Activated T-helper 1 cell treated with anti-CD3 and anti-CD28 coated beads, Interleukin-12 subunit alpha, Interleukin-12 subunit beta, Interleukin-2, Interleukin-4 antibody, amounts not matched to agents 30 ng/mL and 10 ng/mL and 1 ng/mL, durations not matched to agents 14 hours and 24 hours and 36 hours (primary cell): ENCODE measurements around the gene ADAMTS19. TPM values are rescaled to one million over a fixed set of nuclear protein-coding genes. Genes with fewer than 3 reads are reported as not detected.
"Not testable (repeated sequence)": the region's sequence is repeated elsewhere in the genome, so short reads cannot be mapped to it uniquely, and the experiment has no call there.

Experiments used
- DNase-seq: peaks from one replicate; pipeline ENCODE4 v3.0.0; 2021; ENCODE audit warnings: low spot score
- H3K27ac Mint-ChIP-seq: one replicate; pipeline ENCODE4 v1.8.0; 2021; ENCODE audit warnings: mild to moderate bottlenecking, mixed read lengths
- H3K27me3 Mint-ChIP-seq: one replicate; pipeline ENCODE4 v1.8.0; 2022; ENCODE audit warnings: mild to moderate bottlenecking, moderate library complexity, mixed read lengths; ENCODE audit not compliant: insufficient read depth
- H3K36me3 Mint-ChIP-seq: one replicate; pipeline ENCODE4 v1.8.0; 2021; ENCODE audit warnings: low read depth, mixed read lengths
- H3K4me1 Mint-ChIP-seq: one replicate; pipeline ENCODE4 v1.8.0; 2021; ENCODE audit warnings: low read depth, mixed read lengths
- H3K4me3 Mint-ChIP-seq: one replicate; pipeline ENCODE4 v1.8.0; 2021; ENCODE audit warnings: mild to moderate bottlenecking, moderate library complexity, mixed read lengths
- H3K9me3 Mint-ChIP-seq: one replicate; pipeline ENCODE4 v1.8.0; 2021; ENCODE audit warnings: mixed read lengths
- intact Hi-C: fragments of 100-400 bp; cut with micrococcal nuclease; formaldehyde crosslinking; loops from one replicate; pipeline ENCODE4 v1.15.1; 2024
- total RNA-seq: library from RNA; stranded (reverse); gene quantifications from 2 replicates; pipeline ENCODE4 v1.2.3, GENCODE V29; 2022

The ADAMTS19 gene
- total RNA-seq, 1 donor from 2014 or later, result not detected

- H3K4me3 Mint-ChIP-seq, result no peak overlapping the region
- intact Hi-C loops, result no loop called here
- H3K4me1 Mint-ChIP-seq, result no peaks in the 10 kb centered on the region
- no peaks in the 10 kb centered on the region for H3K36me3 Mint-ChIP-seq
- H3K9me3 Mint-ChIP-seq, result no peaks in the 10 kb centered on the region
- H3K27ac Mint-ChIP-seq, result no peak overlapping the region
- no peak for DNase-seq
- no peaks in the 10 kb centered on the region for H3K27me3 Mint-ChIP-seq
Measured at GRCh38 chr5:129554134-129554904, 94.2 kb downstream of the ADAMTS19 start.

- peaks cover 2% of the 10 kb centered on the region for H3K27me3 Mint-ChIP-seq
- intact Hi-C loops, result no loop called here
- no peak for DNase-seq
- H3K4me3 Mint-ChIP-seq, result no peak overlapping the region
- no peak overlapping the region for H3K27ac Mint-ChIP-seq
- H3K4me1 Mint-ChIP-seq, result no peaks in the 10 kb centered on the region
- H3K36me3 Mint-ChIP-seq, result no peaks in the 10 kb centered on the region
- no peaks in the 10 kb centered on the region for H3K9me3 Mint-ChIP-seq
Measured at GRCh38 chr5:129563585-129563984, 103.5 kb downstream of the ADAMTS19 start.

GRCh38 chr5:129569295-129569694 lies 109.2 kb downstream of the ADAMTS19 start:
- Mint-ChIP-seq H3K4me3 (no peak overlapping the region), H3K9me3 (no peaks in the 10 kb centered on the region), H3K27ac (no peak overlapping the region), H3K36me3 (no peaks in the 10 kb centered on the region), H3K4me1 (no peaks in the 10 kb centered on the region), H3K27me3 (peaks cover 2% of the 10 kb centered on the region)
- intact Hi-C loops, result no loop called here
- no peak for DNase-seq

- Mint-ChIP-seq H3K4me3 (no peak overlapping the region), H3K4me1 (no peaks in the 10 kb centered on the region), H3K27ac (no peak overlapping the region), H3K9me3 (no peaks in the 10 kb centered on the region), H3K36me3 (no peaks in the 10 kb centered on the region), H3K27me3 (peaks cover 2% of the 10 kb centered on the region)
- DNase-seq, result no peak
- intact Hi-C loops, result no loop called here
Measured at GRCh38 chr5:129572060-129572459, 112.0 kb downstream of the ADAMTS19 start.

GRCh38 chr5:129584496-129584895 lies 124.4 kb downstream of the ADAMTS19 start:
- H3K27ac Mint-ChIP-seq, H3K4me1 Mint-ChIP-seq, H3K36me3 Mint-ChIP-seq, DNase-seq, H3K27me3 Mint-ChIP-seq, intact Hi-C loops, H3K4me3 Mint-ChIP-seq: not testable (repeated sequence)
- peaks cover 11% of the 10 kb centered on the region for H3K9me3 Mint-ChIP-seq

GRCh38 chr5:129591508-129592160 lies 131.5 kb downstream of the ADAMTS19 start:
- Mint-ChIP-seq H3K4me3 (no peak overlapping the region), H3K27ac (no peak overlapping the region), H3K9me3 (no peaks in the 10 kb centered on the region), H3K36me3 (no peaks in the 10 kb centered on the region), H3K27me3 (no peaks in the 10 kb centered on the region), H3K4me1 (no peaks in the 10 kb centered on the region)
- no peak for DNase-seq
- intact Hi-C loops, result no loop called here

- DNase-seq, result no peak
- Mint-ChIP-seq H3K36me3 (no peaks in the 10 kb centered on the region), H3K4me3 (no peak overlapping the region), H3K27me3 (no peaks in the 10 kb centered on the region), H3K4me1 (no peaks in the 10 kb centered on the region), H3K9me3 (no peaks in the 10 kb centered on the region), H3K27ac (no peak overlapping the region)
- intact Hi-C loops, result no loop called here
Measured at GRCh38 chr5:129593525-129593924, 133.4 kb downstream of the ADAMTS19 start.

GRCh38 chr5:129601576-129601975 lies 141.5 kb downstream of the ADAMTS19 start:
- H3K9me3 Mint-ChIP-seq, result no peaks in the 10 kb centered on the region
- no peaks in the 10 kb centered on the region for H3K4me1 Mint-ChIP-seq
- no peak for DNase-seq
- H3K4me3 Mint-ChIP-seq, result no peak overlapping the region
- H3K36me3 Mint-ChIP-seq, result no peaks in the 10 kb centered on the region
- intact Hi-C loops, result no loop called here
- no peak overlapping the region for H3K27ac Mint-ChIP-seq
- no peaks in the 10 kb centered on the region for H3K27me3 Mint-ChIP-seq

- intact Hi-C loops, result no loop called here
- Mint-ChIP-seq H3K27me3 (no peaks in the 10 kb centered on the region), H3K27ac (no peak overlapping the region), H3K9me3 (peaks cover 3% of the 10 kb centered on the region), H3K4me3 (no peak overlapping the region), H3K36me3 (no peaks in the 10 kb centered on the region), H3K4me1 (no peaks in the 10 kb centered on the region)
- DNase-seq, result no peak
Measured at GRCh38 chr5:129608350-129608749, 148.3 kb downstream of the ADAMTS19 start.

GRCh38 chr5:129609710-129610109 lies 149.6 kb downstream of the ADAMTS19 start:
- no peak for DNase-seq
- no peaks in the 10 kb centered on the region for H3K27me3 Mint-ChIP-seq

GRCh38 chr5:129616517-129616916 lies 156.4 kb downstream of the ADAMTS19 start:
- Mint-ChIP-seq H3K4me3 (no peak overlapping the region), H3K9me3 (no peaks in the 10 kb centered on the region), H3K27ac (no peak overlapping the region), H3K36me3 (no peaks in the 10 kb centered on the region), H3K4me1 (no peaks in the 10 kb centered on the region), H3K27me3 (no peaks in the 10 kb centered on the region)
- intact Hi-C loops, result loop anchor here (5.0 kb wide), 1 partner anchor 576 kb away; no protein-coding TSS in a partner anchor
- no peak for DNase-seq

More at GRCh38 chr5:129609710-129610109, 149.6 kb downstream of the ADAMTS19 start:
- H3K36me3 Mint-ChIP-seq, result no peaks in the 10 kb centered on the region
- no peak overlapping the region for H3K4me3 Mint-ChIP-seq
- H3K9me3 Mint-ChIP-seq, result peaks cover 3% of the 10 kb centered on the region
- H3K4me1 Mint-ChIP-seq, result no peaks in the 10 kb centered on the region
- no peak overlapping the region for H3K27ac Mint-ChIP-seq
- intact Hi-C loops, result no loop called here

GRCh38 chr5:129617206-129617605 lies 157.1 kb downstream of the ADAMTS19 start:
- H3K9me3 Mint-ChIP-seq, result no peaks in the 10 kb centered on the region
- H3K4me1 Mint-ChIP-seq, result no peaks in the 10 kb centered on the region
- no peaks in the 10 kb centered on the region for H3K27me3 Mint-ChIP-seq
- intact Hi-C loops, result loop anchor here (5.0 kb wide), 1 partner anchor 575 kb away; no protein-coding TSS in a partner anchor
- no peaks in the 10 kb centered on the region for H3K36me3 Mint-ChIP-seq
- H3K4me3 Mint-ChIP-seq, result no peak overlapping the region
- no peak for DNase-seq
- no peak overlapping the region for H3K27ac Mint-ChIP-seq

GRCh38 chr5:129619782-129620181 lies 159.7 kb downstream of the ADAMTS19 start:
- Mint-ChIP-seq H3K4me1 (no peaks in the 10 kb centered on the region), H3K27me3 (no peaks in the 10 kb centered on the region), H3K4me3 (no peak overlapping the region), H3K9me3 (no peaks in the 10 kb centered on the region), H3K36me3 (no peaks in the 10 kb centered on the region), H3K27ac (no peak overlapping the region)
- no peak for DNase-seq
- intact Hi-C loops, result loop anchor here (5.0 kb wide), 1 partner anchor 573 kb away; no protein-coding TSS in a partner anchor
